Activated CD4-positive, alpha-beta T cell treated with anti-CD3 and anti-CD28 coated beads, Interleukin-2, amount 10 ng/mL, durations not matched to agents 7 days and 5 days (primary cell): ENCODE measurements around the gene IL20. TPM values are rescaled to one million over a fixed set of nuclear protein-coding genes. Genes with fewer than 3 reads are reported as not detected.

Experiments used
- CTCF ChIA-PET: fragments of 350-600 bp; sonication (Branson Sonifier 250); formaldehyde crosslinking; loops from one replicate; lab custom pipeline; 2021; ENCODE audit warnings: antibody characterized with exemption; lab: Charles Lee
- POLR2A ChIA-PET: fragments of 350-600 bp; sonication (Branson Sonifier 250); formaldehyde crosslinking; loops from one replicate; lab custom pipeline; 2021; ENCODE audit warnings: antibody characterized with exemption; lab: Charles Lee
- DNase-seq: peaks from one replicate; pipeline ENCODE4 v3.0.0-alpha.2; 2020
- H3K27ac Mint-ChIP-seq: one replicate; pipeline ENCODE4 v1.8.0; 2021; ENCODE audit warnings: mild to moderate bottlenecking, moderate library complexity, mixed read lengths
- H3K27me3 Mint-ChIP-seq: one replicate; pipeline ENCODE4 v1.8.0; 2021; ENCODE audit warnings: mixed read lengths
- H3K36me3 Mint-ChIP-seq: one replicate; pipeline ENCODE4 v1.8.0; 2021; ENCODE audit warnings: low read depth, mixed read lengths
- H3K4me1 Mint-ChIP-seq: one replicate; pipeline ENCODE4 v1.8.0; 2021; ENCODE audit warnings: mixed read lengths
- H3K4me3 Mint-ChIP-seq: one replicate; pipeline ENCODE4 v1.8.0; 2021; ENCODE audit warnings: mild to moderate bottlenecking, moderate library complexity, mixed read lengths
- H3K9me3 Mint-ChIP-seq: one replicate; pipeline ENCODE4 v1.8.0; 2021; ENCODE audit warnings: mixed read lengths
- total RNA-seq, 2 experiments: library from RNA; stranded (reverse); gene quantifications; one replicate each; pipeline ENCODE4 v1.2.3, GENCODE V29; 2021

Gene IL20
- total RNA-seq, 2 experiments from 2014 or later, result not detected

DNA sequence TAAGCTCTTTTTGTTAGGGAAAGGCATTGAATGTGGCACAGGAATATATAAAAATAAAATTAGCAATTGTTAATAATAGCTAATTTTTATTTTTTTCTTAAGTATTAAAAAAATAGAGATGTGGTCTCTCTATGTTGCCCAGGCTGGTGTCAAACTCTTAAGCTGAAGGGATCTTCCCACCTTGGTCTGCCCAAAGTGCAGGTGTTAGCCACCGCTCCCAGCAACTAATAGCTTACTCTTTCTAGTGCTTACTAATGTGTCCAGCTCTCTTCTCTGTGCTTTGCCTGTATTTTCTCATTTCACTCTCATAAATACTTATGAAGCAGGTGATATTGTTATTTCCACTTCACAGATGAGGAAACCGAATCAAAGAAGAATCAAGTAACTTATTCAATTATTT lies 18.5 kb downstream of the IL20 start:
- CTCF ChIA-PET, result interaction anchor here (0.8 to 3.2 kb wide), 10 partner anchors 12 to 191 kb away, joined by 3 to 19 read pairs (median 3); partner anchors contain the start of gene IL24
- no peak for DNase-seq
- peaks cover 17% of the 10 kb centered on the region for H3K9me3 Mint-ChIP-seq
- no peak overlapping the region for H3K4me3 Mint-ChIP-seq
- peaks cover 2% of the 10 kb centered on the region for H3K27me3 Mint-ChIP-seq
- no peak overlapping the region for H3K27ac Mint-ChIP-seq
- POLR2A ChIA-PET, result interaction anchor here (0.6 kb wide), 1 partner anchor 67 kb away, joined by 3 read pairs; no protein-coding TSS in a partner anchor
- peaks cover 5% of the 10 kb centered on the region for H3K36me3 Mint-ChIP-seq
- H3K4me1 Mint-ChIP-seq, result peaks cover 3% of the 10 kb centered on the region

DNA sequence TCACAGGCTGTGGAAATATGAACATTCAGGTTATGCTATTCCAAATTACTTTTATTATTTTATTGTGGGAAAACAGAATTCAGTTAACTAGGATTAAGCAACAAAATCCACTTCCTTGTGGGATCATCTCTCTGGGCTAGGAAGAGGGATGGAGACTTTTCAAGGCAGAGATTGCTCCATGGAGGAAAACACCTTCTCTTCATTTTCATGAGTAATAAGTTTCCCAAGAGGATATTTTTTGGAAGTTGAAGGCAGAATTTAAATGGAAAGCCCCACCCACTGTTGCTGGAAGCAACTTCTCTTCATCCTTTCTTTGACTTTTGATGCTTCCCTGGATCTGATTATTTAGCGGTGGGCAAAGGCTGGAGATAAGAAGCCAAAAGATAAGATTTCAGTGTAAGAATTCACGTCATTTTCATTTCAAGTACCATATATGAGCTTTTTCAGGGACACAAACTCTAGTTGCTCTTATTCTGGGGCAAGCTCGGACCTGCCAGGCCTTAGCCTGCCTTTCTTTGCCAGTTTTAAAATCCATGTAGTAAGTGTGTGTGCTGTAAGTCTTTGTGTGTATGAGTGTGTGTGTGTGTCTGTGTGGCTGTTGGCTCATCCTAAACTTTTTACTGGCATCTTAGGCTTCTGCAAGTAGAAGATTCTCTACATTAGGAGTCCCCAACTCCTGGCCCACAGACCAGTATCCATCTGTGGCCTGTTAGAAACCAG lies 20.1 kb downstream of the IL20 start:
- peaks cover 14% of the 10 kb centered on the region for H3K4me1 Mint-ChIP-seq
- POLR2A ChIA-PET, result no interaction called here
- H3K36me3 Mint-ChIP-seq, result no peaks in the 10 kb centered on the region
- H3K27ac Mint-ChIP-seq, result no peak overlapping the region
- H3K4me3 Mint-ChIP-seq, result no peak overlapping the region
- peaks cover 7% of the 10 kb centered on the region for H3K9me3 Mint-ChIP-seq
- CTCF ChIA-PET, result interaction anchor here (0.8 to 3.2 kb wide), 7 partner anchors 10 to 97 kb away, joined by 3 to 19 read pairs (median 4); no protein-coding TSS in a partner anchor
- peaks cover 2% of the 10 kb centered on the region for H3K27me3 Mint-ChIP-seq
- no peak for DNase-seq

DNA sequence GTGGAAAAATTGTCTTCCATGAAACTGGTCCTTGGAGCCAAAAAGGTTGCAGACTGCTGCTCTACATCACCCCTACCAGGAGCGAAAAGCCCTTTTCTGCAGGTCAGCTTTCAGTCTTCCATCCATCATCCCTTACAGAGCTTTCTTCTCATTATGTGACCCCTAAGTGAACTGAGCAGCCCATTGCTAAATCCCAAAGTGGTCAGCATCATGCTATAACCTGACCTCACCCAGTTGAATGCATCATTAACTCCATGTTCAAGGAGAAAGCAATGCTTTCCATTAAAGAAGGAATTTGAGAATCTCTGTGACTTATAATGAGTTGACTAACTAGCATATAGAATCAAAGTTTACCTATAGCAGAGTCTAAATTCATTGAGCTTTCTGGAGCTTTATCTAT lies 21.4 kb downstream of the IL20 start:
- ChIA-PET POLR2A (no interaction called here), CTCF (interaction anchor here (1.1 to 3.2 kb wide), 4 partner anchors 9 to 81 kb away, joined by 3 to 19 read pairs (median 4); no protein-coding TSS in a partner anchor)

DNA sequence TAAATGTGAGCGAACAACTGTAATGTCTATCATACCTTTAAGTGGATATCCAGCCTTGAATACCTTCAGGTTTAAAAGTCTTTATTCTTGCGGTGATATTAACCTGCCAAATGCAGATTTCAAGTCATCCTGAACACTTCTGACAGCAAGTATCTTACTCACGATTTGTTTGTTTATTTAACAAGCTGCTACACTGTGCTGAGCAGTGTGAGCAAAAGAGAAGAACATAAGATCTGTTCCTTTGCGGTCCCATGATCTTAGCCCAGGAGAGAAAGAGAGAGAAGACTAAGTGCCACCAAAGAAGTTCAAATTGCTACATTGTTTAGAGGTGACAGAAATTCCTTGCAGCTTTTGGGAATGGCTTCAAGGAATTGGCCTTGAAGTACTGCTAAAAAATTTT lies 22.3 kb downstream of the IL20 start:
- Mint-ChIP-seq H3K36me3 (no peaks in the 10 kb centered on the region), H3K4me3 (no peak overlapping the region), H3K9me3 (peaks cover 5% of the 10 kb centered on the region), H3K4me1 (peaks cover 28% of the 10 kb centered on the region), H3K27me3 (peaks cover under 1% of the 10 kb centered on the region), H3K27ac (no peak overlapping the region)
- ChIA-PET POLR2A (no interaction called here), CTCF (interaction anchor here (0.6 to 1.2 kb wide), 2 partner anchors 33 to 46 kb away, joined by 3 read pairs; no protein-coding TSS in a partner anchor)
- no peak for DNase-seq

More for the DNA sequence above, 21.4 kb downstream of the IL20 start:
- no peak overlapping the region for H3K27ac Mint-ChIP-seq
- no peaks in the 10 kb centered on the region for H3K36me3 Mint-ChIP-seq
- peaks cover 26% of the 10 kb centered on the region for H3K4me1 Mint-ChIP-seq
- H3K9me3 Mint-ChIP-seq, result peaks cover 6% of the 10 kb centered on the region
- peaks cover 2% of the 10 kb centered on the region for H3K27me3 Mint-ChIP-seq
- no peak for DNase-seq
- H3K4me3 Mint-ChIP-seq, result no peak overlapping the region

DNA sequence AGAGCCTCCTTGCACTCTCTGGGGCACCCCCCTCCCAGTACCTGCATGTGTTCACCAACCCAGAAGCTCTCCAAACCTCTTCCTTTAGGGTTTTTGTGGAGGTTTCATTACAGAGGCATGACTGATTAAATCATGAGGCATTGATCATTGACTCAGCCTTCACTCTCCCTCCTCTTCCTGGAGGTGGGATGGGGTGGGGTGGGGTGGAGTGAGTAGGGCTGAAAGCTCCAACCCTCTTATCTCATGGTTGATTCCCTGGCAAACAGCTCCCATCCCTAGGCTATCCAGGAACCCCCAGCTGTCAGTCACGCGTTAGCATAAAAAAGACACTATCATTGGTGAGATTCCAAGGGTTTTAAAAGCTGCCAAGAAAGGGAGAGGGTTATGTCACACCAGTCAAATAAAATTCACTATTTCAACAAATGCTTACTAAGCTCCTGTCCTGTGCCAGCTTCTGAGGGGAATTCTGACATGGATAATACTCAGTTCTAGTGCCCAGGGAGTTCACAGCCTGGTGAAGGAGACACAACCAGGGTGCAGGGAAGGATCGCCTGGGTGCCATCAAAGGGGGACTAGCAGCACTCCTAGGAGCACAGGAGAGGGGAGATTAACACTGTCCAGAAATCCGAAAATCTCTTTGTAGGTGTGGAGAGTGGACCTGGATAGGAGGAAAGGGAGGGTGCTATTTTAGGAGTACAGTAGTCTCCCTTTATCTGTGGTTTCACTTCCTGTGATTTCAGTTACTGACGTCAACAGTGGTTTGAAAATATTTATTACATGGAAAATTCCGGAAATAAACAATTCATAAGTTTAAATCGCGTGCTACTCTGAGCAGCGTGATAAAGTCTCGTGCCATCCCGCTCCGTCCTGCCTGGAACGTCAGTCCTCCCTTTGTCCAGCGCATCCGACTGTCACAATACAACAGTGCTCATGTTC lies 25.0 kb downstream of the IL20 start:
- peaks cover 33% of the 10 kb centered on the region for H3K4me1 Mint-ChIP-seq
- DNase-seq, result no peak
- H3K27ac Mint-ChIP-seq, result no peak overlapping the region
- POLR2A ChIA-PET, result no interaction called here
- peaks cover 4% of the 10 kb centered on the region for H3K9me3 Mint-ChIP-seq
- no peak overlapping the region for H3K4me3 Mint-ChIP-seq
- CTCF ChIA-PET, result interaction anchor here (1.1 to 2.2 kb wide), 2 partner anchors 12 to 21 kb away, joined by 3 to 8 read pairs; no protein-coding TSS in a partner anchor
- H3K36me3 Mint-ChIP-seq, result no peaks in the 10 kb centered on the region
- no peaks in the 10 kb centered on the region for H3K27me3 Mint-ChIP-seq

DNA sequence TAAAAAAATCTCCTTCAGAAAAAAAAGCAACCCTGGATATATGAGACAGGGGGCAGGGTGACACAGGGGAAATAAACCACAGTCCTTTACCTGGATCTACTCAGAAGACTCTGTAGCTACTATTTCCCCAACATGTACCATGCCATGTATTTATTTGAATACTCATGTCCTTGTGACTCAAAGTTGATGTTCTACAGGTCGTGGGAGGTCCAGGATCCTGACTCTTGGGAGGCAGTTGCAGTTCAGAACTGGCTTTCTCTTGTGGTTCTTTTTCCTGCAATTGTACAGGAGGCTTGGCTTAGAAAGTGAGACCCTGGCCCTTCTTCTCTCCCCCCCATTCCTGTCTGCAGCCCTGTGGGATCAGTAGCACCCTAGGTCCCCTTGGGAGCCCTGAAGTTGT lies 26.0 kb downstream of the IL20 start:
- H3K9me3 Mint-ChIP-seq, result peaks cover 4% of the 10 kb centered on the region

DNA sequence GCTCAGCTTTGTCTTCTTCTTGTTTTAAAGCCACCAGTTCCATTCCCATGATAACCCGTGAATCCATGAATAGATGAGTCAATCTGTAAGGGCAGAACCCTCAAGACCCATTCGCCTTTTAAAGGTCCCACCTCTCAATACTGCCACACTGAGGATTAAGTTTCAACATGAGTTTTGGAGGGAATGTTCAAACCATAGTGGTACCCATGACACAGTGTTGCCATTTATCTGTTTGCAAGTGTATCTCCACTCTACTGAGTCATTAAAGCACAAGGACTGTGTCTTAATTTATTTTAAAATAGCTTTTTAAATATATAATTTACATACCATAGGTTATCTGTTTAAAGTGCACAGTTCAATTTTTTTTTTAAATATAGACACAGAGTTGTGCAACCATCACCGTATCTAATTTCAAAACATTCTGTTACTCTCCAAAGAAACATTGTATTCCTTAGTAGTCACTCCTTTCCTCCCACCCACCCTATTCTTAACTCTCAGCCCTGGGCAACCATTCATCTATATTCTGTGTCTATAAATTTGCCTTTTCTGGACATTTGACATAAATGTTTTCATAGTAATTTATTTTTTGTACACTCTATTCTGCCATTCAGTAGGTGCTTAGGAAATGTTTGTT lies 27.0 kb downstream of the IL20 start:
- H3K4me3 Mint-ChIP-seq, result no peak overlapping the region
- no peak for DNase-seq
- H3K27me3 Mint-ChIP-seq, result no peaks in the 10 kb centered on the region
- ChIA-PET CTCF (interaction anchor here (1.1 to 2.2 kb wide), 2 partner anchors 13 to 23 kb away, joined by 3 to 5 read pairs; no protein-coding TSS in a partner anchor), POLR2A (no interaction called here)
- H3K4me1 Mint-ChIP-seq, result peaks cover 44% of the 10 kb centered on the region
- no peaks in the 10 kb centered on the region for H3K36me3 Mint-ChIP-seq
- H3K9me3 Mint-ChIP-seq, result peaks cover 4% of the 10 kb centered on the region
- no peak overlapping the region for H3K27ac Mint-ChIP-seq

More for the DNA sequence above, 26.0 kb downstream of the IL20 start:
- Mint-ChIP-seq H3K4me3 (no peak overlapping the region), H3K4me1 (peaks cover 35% of the 10 kb centered on the region), H3K27me3 (no peaks in the 10 kb centered on the region), H3K27ac (no peak overlapping the region), H3K36me3 (no peaks in the 10 kb centered on the region)
- ChIA-PET CTCF (interaction anchor here (2.2 kb wide), 1 partner anchor 20 kb away, joined by 8 read pairs; no protein-coding TSS in a partner anchor), POLR2A (no interaction called here)
- DNase-seq, result no peak

DNA sequence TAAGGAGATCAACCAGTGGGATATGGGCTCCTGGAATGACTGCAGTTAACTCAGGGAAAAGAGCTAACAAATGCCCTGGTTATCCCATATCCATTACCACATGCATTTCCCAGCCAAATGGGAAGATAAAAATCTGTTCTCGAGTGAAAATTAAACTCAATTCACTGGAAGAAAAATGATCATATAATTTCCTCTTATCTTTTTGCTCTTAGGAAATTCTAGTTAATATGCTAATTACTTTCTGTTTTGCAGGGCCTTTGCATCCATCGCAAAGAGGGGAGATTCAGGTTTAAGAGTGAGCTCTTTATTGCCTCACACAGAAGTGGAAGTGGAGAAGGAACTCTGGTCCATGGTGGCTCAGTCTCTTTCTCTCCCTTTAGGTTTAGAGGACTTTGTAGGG lies 28.0 kb downstream of the IL20 start:
- Mint-ChIP-seq H3K4me3 (no peak overlapping the region), H3K9me3 (peaks cover 4% of the 10 kb centered on the region), H3K36me3 (no peaks in the 10 kb centered on the region), H3K4me1 (peaks cover 46% of the 10 kb centered on the region), H3K27ac (no peak overlapping the region), H3K27me3 (no peaks in the 10 kb centered on the region)
- ChIA-PET POLR2A (no interaction called here), CTCF (interaction anchor here (1.0 to 2.2 kb wide), 3 partner anchors 12 to 234 kb away, joined by 3 to 5 read pairs (median 3); no protein-coding TSS in a partner anchor)
- no peak for DNase-seq

DNA sequence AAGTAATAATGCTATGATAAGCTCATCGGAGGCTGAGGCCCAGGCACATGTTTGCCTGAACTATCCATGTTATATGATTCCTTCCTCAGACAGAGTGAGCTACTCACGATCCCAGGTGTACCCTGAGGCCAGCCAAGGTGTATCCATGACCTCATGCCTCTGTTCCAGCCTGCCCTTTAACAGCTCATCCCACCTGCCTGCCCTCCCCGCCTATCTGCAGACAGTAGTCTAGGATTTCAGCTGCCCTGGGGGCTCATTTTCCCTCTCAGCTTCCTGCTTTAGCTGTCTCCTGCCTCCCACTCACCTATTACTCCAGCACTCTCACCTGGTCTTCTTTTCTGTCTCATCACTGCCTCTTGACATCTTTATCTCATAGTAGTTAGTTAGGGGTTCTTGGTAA lies 29.9 kb downstream of the IL20 start:
- DNase-seq, result no peak
- ChIA-PET POLR2A (no interaction called here), CTCF (interaction anchor here (0.8 to 2.4 kb wide), 8 partner anchors 10 to 86 kb away, joined by 3 to 19 read pairs (median 6); no protein-coding TSS in a partner anchor)
- H3K27me3 Mint-ChIP-seq, result no peaks in the 10 kb centered on the region
- H3K4me1 Mint-ChIP-seq, result peaks cover 39% of the 10 kb centered on the region
- no peak overlapping the region for H3K27ac Mint-ChIP-seq
- no peak overlapping the region for H3K4me3 Mint-ChIP-seq
- no peaks in the 10 kb centered on the region for H3K36me3 Mint-ChIP-seq
- H3K9me3 Mint-ChIP-seq, result peaks cover 4% of the 10 kb centered on the region

DNA sequence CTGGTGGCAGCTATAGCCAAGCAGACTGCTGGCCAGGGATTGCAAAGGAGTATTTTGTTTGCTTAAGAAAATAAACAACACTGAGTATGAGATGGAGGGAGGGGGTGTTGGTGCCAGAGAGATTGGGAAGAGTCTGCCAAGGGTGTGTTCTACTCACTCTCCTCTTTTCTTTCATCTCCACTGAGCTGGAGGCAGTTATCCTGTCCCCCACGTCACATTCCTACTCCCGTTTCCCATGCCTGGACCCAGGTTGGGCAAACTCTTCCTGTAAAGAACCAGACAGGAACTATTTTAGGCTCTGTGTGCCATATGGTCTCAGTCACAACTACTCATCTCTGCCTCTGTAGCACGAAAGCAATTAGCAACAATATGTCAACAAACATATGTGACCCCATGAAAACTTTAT lies 30.4 kb downstream of the IL20 start:
- Mint-ChIP-seq H3K4me3 (no peak overlapping the region), H3K27ac (no peak overlapping the region), H3K36me3 (no peaks in the 10 kb centered on the region), H3K4me1 (peaks cover 34% of the 10 kb centered on the region), H3K27me3 (no peaks in the 10 kb centered on the region), H3K9me3 (peaks cover 3% of the 10 kb centered on the region)
- CTCF ChIA-PET, result interaction anchor here (0.8 to 2.4 kb wide), 6 partner anchors 10 to 64 kb away, joined by 3 to 19 read pairs (median 8); no protein-coding TSS in a partner anchor
- no peak for DNase-seq
- POLR2A ChIA-PET, result no interaction called here

DNA sequence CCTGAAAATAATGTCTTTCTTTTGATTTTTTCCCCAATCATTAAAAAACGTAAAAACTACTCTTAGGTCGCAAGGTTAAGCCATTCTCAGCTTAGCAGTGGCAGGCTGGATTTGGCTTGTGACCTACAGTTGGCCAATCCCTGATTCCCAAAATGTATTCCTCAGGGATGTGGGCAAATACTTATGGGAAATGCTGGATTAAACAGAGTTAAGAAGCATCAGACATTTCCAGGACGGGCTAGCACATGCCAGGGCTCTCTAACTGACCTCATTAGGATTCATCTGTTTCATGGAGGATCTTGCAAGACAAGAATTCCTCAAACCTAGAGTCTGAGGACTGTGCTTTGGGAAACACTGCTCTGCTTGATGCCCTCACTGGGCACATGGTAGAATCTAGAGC lies 30.8 kb downstream of the IL20 start:
- ChIA-PET CTCF (interaction anchor here (1.0 to 2.4 kb wide), 5 partner anchors 10 to 36 kb away, joined by 3 to 19 read pairs (median 8); no protein-coding TSS in a partner anchor), POLR2A (no interaction called here)
- peaks cover 31% of the 10 kb centered on the region for H3K4me1 Mint-ChIP-seq
- no peaks in the 10 kb centered on the region for H3K9me3 Mint-ChIP-seq
- H3K4me3 Mint-ChIP-seq, result no peak overlapping the region
- DNase-seq, result no peak
- H3K27ac Mint-ChIP-seq, result no peak overlapping the region
- no peaks in the 10 kb centered on the region for H3K36me3 Mint-ChIP-seq
- no peaks in the 10 kb centered on the region for H3K27me3 Mint-ChIP-seq

DNA sequence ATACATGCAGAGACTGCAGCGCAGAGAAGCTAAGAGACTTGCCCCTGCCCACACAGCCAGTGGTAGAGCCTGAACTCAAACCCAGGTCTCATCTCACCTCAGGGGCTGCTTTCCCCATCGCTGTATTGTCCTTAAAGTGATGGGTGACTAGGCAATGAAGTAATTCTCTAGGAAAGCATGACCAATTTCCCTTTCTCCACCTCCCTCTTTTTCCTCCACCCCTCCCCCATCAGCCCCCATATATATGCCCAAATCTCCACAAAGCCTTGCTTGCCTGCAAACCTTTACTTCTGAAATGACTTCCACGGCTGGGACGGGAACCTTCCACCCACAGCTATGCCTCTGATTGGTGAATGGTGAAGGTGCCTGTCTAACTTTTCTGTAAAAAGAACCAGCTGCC lies 31.8 kb downstream of the IL20 start, which contains the start of gene IL24:
IL24 (plus strand) TSS at position 269 of the 400 bp plus-strand sequence. CDS start 390 bp downstream, outside the sequence.
- H3K27me3 Mint-ChIP-seq, result no peaks in the 10 kb centered on the region
- no peak for DNase-seq
- peaks cover 8% of the 10 kb centered on the region for H3K36me3 Mint-ChIP-seq
- ChIA-PET CTCF (interaction anchor here (1.0 to 2.4 kb wide), 8 partner anchors 9 to 234 kb away, joined by 3 to 13 read pairs (median 4); no protein-coding TSS in a partner anchor), POLR2A (no interaction called here)
- H3K4me1 Mint-ChIP-seq, result peaks cover 25% of the 10 kb centered on the region
- H3K27ac Mint-ChIP-seq, result peak within 1 kb of the TSS; percentile 16
- H3K4me3 Mint-ChIP-seq, result no peak within 1 kb of the TSS
- H3K9me3 Mint-ChIP-seq, result no peaks in the 10 kb centered on the region
